ENCODE measurements around the gene PLXNB3.

Gene PLXNB3

GRCh38 chrX:153784325-153784967, 20.4 kb downstream of the PLXNB3 start:
- TF ChIP-seq GLIS3 (CRISPR knock-in tag; IDR thresholded peaks at IDR 0.05) (no peak), ARNTL (CRISPR knock-in tag; IDR thresholded peaks at IDR 0.05; ENCODE audit: borderline replicate concordance, low read depth) (no peak), POU6F1 (CRISPR knock-in tag; IDR thresholded peaks at IDR 0.05; ENCODE audit: borderline replicate concordance, low read depth) (no peak), TSHZ2 (CRISPR knock-in tag; IDR thresholded peaks at IDR 0.05) (no peak), ZNF565 (CRISPR knock-in tag; conservative IDR thresholded peaks at IDR 0.05; ENCODE audit: low read depth) (no peak), CSDC2 (CRISPR knock-in tag; IDR thresholded peaks at IDR 0.05) (no peak), BACH2 (CRISPR knock-in tag; IDR thresholded peaks at IDR 0.05; ENCODE audit: borderline replicate concordance) (no peak), ESRRG (CRISPR knock-in tag; IDR thresholded peaks at IDR 0.05) (no peak), ZNF70 (CRISPR knock-in tag; IDR thresholded peaks at IDR 0.05) (no peak), RARB (CRISPR knock-in tag; IDR thresholded peaks at IDR 0.05) (no peak), ZFP30 (CRISPR knock-in tag; IDR thresholded peaks at IDR 0.05) (no peak), PPARA (CRISPR knock-in tag; IDR thresholded peaks at IDR 0.05; ENCODE audit: borderline replicate concordance) (no peak)
- ATAC-seq, result no peak

GRCh38 chrX:153786669-153787068, 22.6 kb downstream of the PLXNB3 start:
- TF ChIP-seq RARB (CRISPR knock-in tag; IDR thresholded peaks at IDR 0.05), result no peak
- no peak for TF ChIP-seq ZFP30 (CRISPR knock-in tag; IDR thresholded peaks at IDR 0.05)
- TF ChIP-seq SNAI2 (CRISPR knock-in tag; IDR thresholded peaks at IDR 0.05), result no peak
- TF ChIP-seq CSRNP3 (CRISPR knock-in tag; IDR thresholded peaks at IDR 0.05), result no peak
- no peak for TF ChIP-seq PATZ1 (CRISPR knock-in tag; IDR thresholded peaks at IDR 0.05; ENCODE audit: borderline replicate concordance)
- TF ChIP-seq OSR1 (CRISPR knock-in tag; IDR thresholded peaks at IDR 0.05), result no peak
- TF ChIP-seq POU6F1 (CRISPR knock-in tag; IDR thresholded peaks at IDR 0.05; ENCODE audit: borderline replicate concordance, low read depth), result no peak
- TF ChIP-seq ZNF8 (CRISPR knock-in tag; IDR thresholded peaks at IDR 0.05), result no peak
- no peak for TF ChIP-seq CSDC2 (CRISPR knock-in tag; IDR thresholded peaks at IDR 0.05)
- TF ChIP-seq ZNF565 (CRISPR knock-in tag; conservative IDR thresholded peaks at IDR 0.05; ENCODE audit: low read depth), result no peak
- TF ChIP-seq ESRRG (CRISPR knock-in tag; IDR thresholded peaks at IDR 0.05), result no peak
- TF ChIP-seq PPARA (CRISPR knock-in tag; IDR thresholded peaks at IDR 0.05; ENCODE audit: borderline replicate concordance), result no peak
- TF ChIP-seq TOX (CRISPR knock-in tag; IDR thresholded peaks at IDR 0.05; ENCODE audit: borderline replicate concordance), result no peak
- ATAC-seq, result no peak

- TF ChIP-seq RARB (CRISPR knock-in tag; IDR thresholded peaks at IDR 0.05) (no peak), ZNF70 (CRISPR knock-in tag; IDR thresholded peaks at IDR 0.05) (no peak), ZFP3 (CRISPR knock-in tag; IDR thresholded peaks at IDR 0.05) (no peak), CSRNP3 (CRISPR knock-in tag; IDR thresholded peaks at IDR 0.05) (no peak), SNAI2 (CRISPR knock-in tag; IDR thresholded peaks at IDR 0.05) (no peak)
- no peak for ATAC-seq
These were observed 25.6 kb downstream of the PLXNB3 start for GRCh38 chrX:153789654-153790053.
